GM21360 (cell line): ENCODE measurements around the gene GPHN.

ENCODE experiments used
- ATAC-seq: cut with Tn5 transposase; IDR thresholded peaks from one replicate; pipeline ENCODE4 v1.9.1; 2021; ENCODE audit warnings: mild to moderate bottlenecking, moderate library complexity; ENCODE audit not compliant: unreplicated experiment

The GPHN gene

GRCh38 chr14:66507722-66508546, at the start of gene GPHN:
Gene GPHN, plus strand, starts transcription at chr14:66508147.
- ATAC-seq = peak; percentile 89

DNA sequence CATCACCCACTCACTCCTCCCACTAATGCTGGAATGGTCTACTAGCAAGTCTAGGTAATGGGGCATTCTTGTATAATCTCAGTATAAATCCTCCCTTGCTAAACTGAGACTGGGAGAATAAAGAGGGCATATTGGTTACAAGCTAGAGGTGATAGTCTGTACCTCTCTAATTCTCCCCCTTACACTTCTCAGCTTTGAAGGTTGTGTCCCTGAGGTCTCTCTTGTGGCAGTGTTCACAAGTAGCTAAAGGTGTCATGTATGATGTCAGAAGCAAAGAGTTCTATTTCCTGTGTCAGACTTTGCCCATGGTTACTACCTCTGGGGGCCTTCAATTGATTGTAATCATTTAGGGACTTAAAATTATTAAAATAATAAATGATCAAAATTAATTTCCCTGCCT, 48.3 kb upstream of the GPHN start:
- no peak for ATAC-seq

- ATAC-seq = no peak
Observed at GRCh38 chr14:66464261-66464660, 43.7 kb upstream of the GPHN start.

GRCh38 chr14:66468778-66469367, 39.1 kb upstream of the GPHN start:
- ATAC-seq = no peak

- ATAC-seq = no peak
Observed at GRCh38 chr14:66471584-66471983, 36.4 kb upstream of the GPHN start.

DNA sequence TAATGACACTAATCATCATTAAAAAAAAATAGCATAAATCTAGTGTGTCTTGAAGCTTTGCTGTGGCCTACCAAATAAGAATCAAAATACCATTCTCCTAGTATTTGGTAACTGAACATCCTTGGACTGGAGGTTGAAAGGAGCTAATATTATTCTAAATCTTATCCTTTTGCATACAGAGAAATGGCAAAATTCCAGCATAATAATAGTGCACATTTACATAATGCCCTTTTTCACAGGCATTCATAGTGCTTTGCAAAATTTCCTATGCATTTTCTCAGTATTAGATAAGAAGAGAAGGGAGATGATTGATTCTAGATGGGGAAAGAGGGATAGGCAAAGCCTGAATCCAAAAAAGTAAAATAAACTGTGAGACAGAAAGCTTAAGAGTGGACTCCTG, 35.7 kb upstream of the GPHN start:
- no peak for ATAC-seq

GRCh38 chr14:66473223-66473622, 34.7 kb upstream of the GPHN start:
- no peak for ATAC-seq

- no peak for ATAC-seq
Observed at GRCh38 chr14:66476964-66477363, 31.0 kb upstream of the GPHN start.

DNA sequence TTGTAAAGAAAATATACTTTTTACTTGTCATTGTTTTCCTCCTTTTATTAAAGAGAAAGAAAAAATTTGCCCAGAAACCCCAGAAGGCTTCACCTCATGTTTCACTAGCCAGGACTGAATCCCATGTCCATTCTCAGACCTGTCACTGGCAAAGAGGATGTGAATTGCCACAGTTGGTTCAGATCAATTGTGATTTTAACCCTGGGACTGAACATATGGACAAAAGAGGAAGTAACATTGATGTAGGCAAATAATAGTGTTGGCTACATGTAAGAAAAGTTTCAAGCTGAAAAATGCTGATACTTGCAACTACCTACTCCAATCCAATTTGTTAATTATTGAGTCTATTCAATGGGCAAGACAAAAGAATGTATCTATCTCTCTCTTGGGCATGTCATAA, 30.4 kb upstream of the GPHN start:
- ATAC-seq = no peak

GRCh38 chr14:66482873-66483272, 25.1 kb upstream of the GPHN start:
- ATAC-seq = no peak

DNA sequence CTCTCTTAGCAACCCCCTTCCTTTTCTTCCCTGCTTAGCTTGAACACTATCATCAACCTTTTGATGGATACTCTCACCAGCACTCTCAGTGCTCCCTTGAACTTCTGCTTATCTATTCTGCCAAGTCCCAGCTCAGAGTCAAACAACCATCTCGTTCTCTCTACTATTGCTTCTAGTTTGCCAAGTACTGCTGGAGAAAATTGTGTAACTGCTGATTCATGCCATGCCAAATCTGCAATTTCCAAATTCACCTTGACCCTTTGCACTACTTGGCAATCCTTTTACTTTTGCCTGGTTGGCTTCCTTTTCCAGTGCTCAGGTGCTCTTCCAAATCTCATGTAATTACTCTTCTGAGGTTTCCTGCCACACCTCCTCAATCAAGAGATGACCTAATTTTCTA, 24.6 kb upstream of the GPHN start:
- ATAC-seq = no peak

- ATAC-seq = no peak
Observed at GRCh38 chr14:66485029-66485428, 22.9 kb upstream of the GPHN start.

GRCh38 chr14:66485910-66486421, 22.0 kb upstream of the GPHN start, which contains the start of gene CCDC196:
Gene CCDC196, plus strand, starts transcription at chr14:66486371. Its CDS starts 132 bp downstream, at chr14:66486503.
- ATAC-seq = no peak

DNA sequence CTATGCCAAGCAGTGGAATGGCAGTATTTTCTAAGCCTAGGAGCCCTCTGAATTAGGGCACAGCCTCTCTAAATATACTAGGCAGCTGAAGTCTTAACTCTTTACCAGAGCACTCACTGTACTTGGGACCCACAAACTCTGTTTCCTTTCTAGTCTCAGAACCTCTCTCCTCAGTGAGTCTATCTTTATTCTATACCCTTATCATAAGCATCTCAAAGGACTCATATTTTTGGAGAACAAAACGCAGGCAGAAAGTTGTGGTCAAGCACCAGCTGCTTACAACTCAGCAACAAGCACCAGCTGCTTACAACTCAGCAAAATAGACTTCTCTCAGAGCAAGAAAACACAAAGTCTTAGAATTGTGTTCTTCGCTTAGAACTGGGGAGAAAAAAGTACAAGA, 20.8 kb upstream of the GPHN start:
- ATAC-seq = no peak

DNA sequence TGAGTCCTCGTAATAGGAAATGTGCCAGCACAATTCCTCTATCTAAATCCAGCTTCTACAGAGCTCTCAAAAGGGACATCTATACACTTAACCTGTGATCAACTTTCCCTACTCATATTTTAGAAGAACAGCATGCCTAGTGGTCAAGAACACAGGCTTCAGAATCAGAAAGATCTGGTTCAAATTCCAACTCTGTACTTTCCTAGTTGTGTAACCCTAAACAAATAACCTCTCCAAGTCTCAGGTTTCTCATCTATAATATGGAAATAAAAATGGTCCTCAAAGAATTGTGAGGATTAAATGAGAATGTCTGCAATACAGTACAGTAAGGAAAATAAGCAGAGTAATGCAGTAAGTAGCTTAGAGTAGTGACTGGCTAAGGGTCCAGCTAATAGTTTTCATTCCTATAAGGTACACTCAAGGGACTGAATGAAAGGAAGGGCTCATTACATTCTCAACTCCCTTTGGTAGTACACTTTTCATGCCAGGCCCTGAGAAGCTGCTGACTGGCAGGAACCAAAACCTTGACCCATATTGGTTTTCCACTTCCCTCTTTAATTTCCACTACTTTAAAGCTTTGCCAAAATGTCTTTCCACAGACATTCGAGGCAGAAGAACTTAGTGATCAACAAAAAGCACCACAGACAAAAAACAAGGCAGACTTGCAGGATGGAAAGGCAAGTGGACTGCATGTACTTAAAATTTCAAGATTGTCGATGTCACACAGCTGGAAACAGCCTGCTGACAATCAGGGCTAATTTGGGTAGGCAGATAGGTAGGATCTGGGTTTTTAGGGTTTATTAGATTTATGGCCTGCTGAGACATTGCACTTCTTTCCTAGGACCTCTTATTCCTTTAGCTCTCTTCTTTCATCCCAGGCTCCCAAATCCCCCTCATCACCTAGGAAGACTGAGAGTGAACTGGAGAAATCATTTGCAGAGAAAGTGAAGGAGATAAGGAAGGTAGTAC, 17.5 kb upstream of the GPHN start:
- no peak for ATAC-seq

DNA sequence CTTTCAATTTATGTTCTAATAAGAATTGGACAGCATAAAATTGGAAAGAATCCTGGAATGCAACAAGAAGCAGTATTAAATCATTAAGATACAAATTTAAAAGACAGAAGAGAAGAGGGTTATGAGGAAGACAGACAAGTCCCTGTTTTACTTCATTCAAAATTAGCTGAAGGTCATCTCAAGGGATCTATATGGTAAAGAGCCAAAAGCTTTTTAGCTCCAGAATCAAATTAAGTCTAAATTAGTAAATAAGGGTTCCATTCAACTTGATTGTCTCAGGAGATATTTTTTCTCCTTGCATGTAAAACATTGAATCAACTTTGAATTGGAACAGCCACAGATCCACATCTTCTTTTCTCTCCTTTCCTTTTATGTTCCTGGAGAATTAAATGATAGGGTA, 14.2 kb upstream of the GPHN start:
- ATAC-seq = no peak

GRCh38 chr14:66495218-66496098, 12.5 kb upstream of the GPHN start:
- peak; percentile 79 for ATAC-seq

DNA sequence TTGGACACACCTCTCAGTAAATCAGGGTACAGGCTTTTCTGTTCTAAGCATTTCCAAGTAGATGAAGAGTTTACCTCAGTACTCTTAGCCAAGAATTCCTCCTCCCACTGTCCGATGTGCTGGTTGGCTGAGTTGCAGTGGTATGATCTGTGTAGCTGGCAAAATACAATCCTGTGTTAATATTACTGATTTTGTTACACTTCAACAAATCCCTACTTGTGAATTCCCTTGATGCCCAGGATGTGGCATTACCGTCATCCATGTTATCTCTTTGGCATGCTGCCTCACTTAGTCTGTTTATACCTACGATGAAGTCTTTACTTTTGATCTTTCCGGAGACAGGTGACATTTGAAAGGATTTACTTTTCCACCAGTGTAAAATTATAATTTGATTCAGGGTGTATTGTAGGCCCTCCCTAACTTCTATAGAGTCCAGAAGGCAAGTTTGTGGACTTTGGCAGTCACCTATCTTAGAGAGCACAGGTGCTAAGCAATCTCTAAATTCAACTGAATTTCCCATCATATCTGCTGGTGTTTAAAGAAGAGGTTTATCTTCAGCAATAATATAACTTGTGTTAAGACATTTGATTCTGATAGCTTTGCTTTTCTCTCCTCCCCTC, 11.6 kb upstream of the GPHN start:
- ATAC-seq = no peak

DNA sequence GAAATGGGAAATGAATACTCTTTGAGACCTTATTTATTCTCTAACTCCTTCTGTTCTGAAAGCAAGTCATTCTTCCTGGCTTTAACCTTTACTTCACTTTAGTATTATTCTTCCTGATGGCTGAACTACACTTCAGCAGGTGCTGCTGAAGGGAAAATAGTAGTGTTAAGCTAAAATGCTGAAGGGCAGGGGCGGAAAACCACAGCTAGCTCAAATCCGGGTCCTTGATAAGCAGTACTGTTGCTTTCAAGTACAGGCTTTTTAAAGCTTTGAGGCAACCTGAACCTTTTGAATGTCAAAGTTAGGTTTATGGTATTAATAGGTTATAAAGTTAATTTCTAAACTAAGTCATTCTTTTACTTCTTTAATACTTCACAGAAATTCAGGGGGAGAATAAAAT, 11.0 kb upstream of the GPHN start:
- no peak for ATAC-seq

DNA sequence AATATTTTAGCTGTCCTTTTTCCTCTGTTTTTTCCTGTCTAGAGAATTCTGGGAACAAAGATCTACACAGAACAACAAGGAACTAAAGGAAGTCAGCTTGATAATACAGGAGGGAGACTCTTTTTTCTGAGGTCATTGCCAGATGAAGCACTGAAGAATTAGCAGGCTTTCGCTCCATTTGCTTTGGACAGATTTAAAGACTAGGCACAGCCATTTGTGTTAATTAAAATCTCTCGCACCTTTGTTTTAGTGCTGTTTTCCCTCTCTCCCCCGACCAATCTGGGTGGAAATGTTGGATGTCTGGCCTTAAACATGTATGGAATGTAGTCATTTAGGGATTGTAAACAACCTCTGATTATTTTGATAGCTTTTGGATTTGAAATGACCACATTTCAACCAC, 9.6 kb upstream of the GPHN start:
- ATAC-seq = no peak
